Neuronal stem cell (in vitro differentiated cells): ENCODE results near the gene TRIM62.

ENCODE experiments used
- DNase-seq: peaks from one replicate; pipeline ENCODE4 v3.0.0-alpha.2; 2013; ENCODE audit warnings: low spot score
- H2AFZ ChIP-seq: one replicate; pipeline ENCODE4 v1.6.1; 2013; ENCODE audit warnings: mild to moderate bottlenecking, low read length, inconsistent platforms
- H2AK5ac ChIP-seq: 2 replicates; pipeline ENCODE4 v1.6.1; 2013; ENCODE audit warnings: low read depth, mild to moderate bottlenecking, inconsistent platforms, low read length, moderate library complexity, mixed read lengths
- H2BK120ac ChIP-seq: 2 replicates; pipeline ENCODE4 v1.6.1; 2013; ENCODE audit warnings: low read depth, mild to moderate bottlenecking, inconsistent platforms, low read length, moderate library complexity, mixed read lengths
- H2BK12ac ChIP-seq: one replicate; pipeline ENCODE4 v1.6.1; 2013; ENCODE audit warnings: low read length, inconsistent platforms
- H2BK15ac ChIP-seq: 2 replicates; pipeline ENCODE4 v1.6.1; 2013; ENCODE audit warnings: mild to moderate bottlenecking, low read length, inconsistent platforms, mixed read lengths
- H2BK5ac ChIP-seq: one replicate; pipeline ENCODE4 v1.6.1; 2013; ENCODE audit warnings: inconsistent platforms, mild to moderate bottlenecking, low read length, moderate library complexity
- H3K14ac ChIP-seq: one replicate; pipeline ENCODE4 v1.6.1; 2013; ENCODE audit warnings: low read length, inconsistent platforms
- H3K18ac ChIP-seq: 2 replicates; pipeline ENCODE4 v1.6.1; 2013; ENCODE audit warnings: low read length, inconsistent platforms
- H3K23ac ChIP-seq: 2 replicates; pipeline ENCODE4 v1.6.1; 2013; ENCODE audit warnings: low read depth, mild to moderate bottlenecking, mixed read lengths, low read length, inconsistent platforms; ENCODE audit not compliant: poor library complexity
- H3K27ac ChIP-seq: replicated peaks from 3 replicates; pipeline ENCODE4 v1.5.1; 2013; ENCODE audit warnings: low read length, inconsistent platforms
- H3K27me3 ChIP-seq, 3 experiments: 2 replicates each; pipeline ENCODE4 v1.6.1; 2013; ENCODE audit warnings: low read length in 3 of 3, mild to moderate bottlenecking in 2 of 3, inconsistent platforms in 1 of 3, low read depth in 1 of 3, mixed read lengths in 1 of 3, moderate library complexity in 1 of 3; ENCODE audit not compliant: control insufficient read depth in 3 of 3, insufficient read depth in 3 of 3
- H3K36me3 ChIP-seq, 2 donors: replicated peaks in 1 of 2; 2 replicates each; pipeline ENCODE4 v1.6.1; 2013; ENCODE audit warnings: low read length in 2 of 2; ENCODE audit not compliant: control insufficient read depth in 2 of 2, insufficient read depth in 2 of 2
- H3K4ac ChIP-seq: 2 replicates; pipeline ENCODE4 v1.6.1; 2013; ENCODE audit warnings: inconsistent platforms, mild to moderate bottlenecking, low read length, moderate library complexity
- H3K4me1 ChIP-seq, 2 donors: 1 replicate in 1 of 2; 2 replicates in 1 of 2; pipeline ENCODE4 v1.6.1; 2013; ENCODE audit warnings: low read length in 2 of 2, low read depth in 1 of 2; ENCODE audit not compliant: control insufficient read depth in 2 of 2, insufficient read depth in 1 of 2
- H3K4me2 ChIP-seq: one replicate; pipeline ENCODE4 v1.6.1; 2013; ENCODE audit warnings: mild to moderate bottlenecking, low read length, inconsistent platforms; ENCODE audit not compliant: insufficient read depth, poor library complexity, severe bottlenecking
- H3K4me3 ChIP-seq, 2 donors: 2 replicates each; pipeline ENCODE4 v1.5.1; 2013; ENCODE audit warnings: low read length in 2 of 2, mild to moderate bottlenecking in 2 of 2, inconsistent platforms in 1 of 2, moderate library complexity in 1 of 2
- H3K79me1 ChIP-seq: one replicate; pipeline ENCODE4 v1.6.1; 2013; ENCODE audit warnings: low read depth, mild to moderate bottlenecking, inconsistent platforms, low read length, moderate library complexity
- H3K9ac ChIP-seq: one replicate; pipeline ENCODE4 v1.6.1; 2013; ENCODE audit warnings: mild to moderate bottlenecking, low read depth, low read length, inconsistent platforms; ENCODE audit not compliant: poor library complexity
- H3K9me3 ChIP-seq, 2 donors: replicated peaks in 1 of 2; 2 replicates each; pipeline versions ENCODE3 to v1.6.1; 2013; ENCODE audit warnings: low read length in 2 of 2, mild to moderate bottlenecking in 2 of 2, inconsistent platforms in 1 of 2, low read depth in 1 of 2, mixed read lengths in 1 of 2, moderate library complexity in 1 of 2; ENCODE audit not compliant: control insufficient read depth in 2 of 2, insufficient read depth in 1 of 2
- H4K8ac ChIP-seq: one replicate; pipeline ENCODE4 v1.6.1; 2013; ENCODE audit warnings: low read depth, mild to moderate bottlenecking, inconsistent platforms, low read length, moderate library complexity
- H4K91ac ChIP-seq: one replicate; pipeline ENCODE4 v1.6.1; 2013; ENCODE audit warnings: low read length, low read depth, mild to moderate bottlenecking, inconsistent platforms; ENCODE audit not compliant: poor library complexity
- WGBS, 2 donors: extraction: QIAGEN DNeasy Blood & Tissue Kit; methylation state at CpG; one replicate each; pipeline ENCODE4 v1.1.7; 2013; ENCODE audit warnings: missing lambda C conversion rate in 2 of 2, mixed read lengths in 1 of 2; ENCODE audit not compliant: insufficient read length in 2 of 2, insufficient replicate concordance in 1 of 2; ENCODE audit errors: extremely low coverage in 2 of 2; 5-methylcytosine and 5-hydroxymethylcytosine counted together

Gene TRIM62

DNA sequence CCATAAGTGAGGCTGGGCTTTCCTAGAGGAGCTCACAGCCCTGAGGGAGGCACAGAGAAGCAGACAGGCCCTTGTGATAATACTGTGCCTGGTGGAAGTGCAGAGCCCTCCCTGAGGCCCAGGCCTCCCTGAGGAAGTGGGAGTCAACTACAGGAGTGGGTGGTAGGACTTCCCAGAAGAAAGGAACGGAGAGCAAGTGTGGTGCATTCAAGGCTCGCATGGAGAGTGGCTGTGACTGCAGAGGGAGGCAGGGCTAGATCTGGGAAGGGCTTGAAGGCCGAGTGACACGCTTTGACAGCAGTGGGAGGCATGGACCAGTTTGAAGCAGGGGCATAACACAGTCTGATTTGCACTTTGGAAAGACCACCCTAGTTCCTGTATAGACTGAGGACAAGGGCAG lies 63.6 kb downstream of the TRIM62 start:
- Histone ChIP-seq H3K14ac (no peak overlapping the region), H3K4me2 (no peak overlapping the region), H4K8ac (no peak overlapping the region), H3K9me3 (no peaks in the 10 kb centered on the region), H2AK5ac (no peak overlapping the region), H4K91ac (no peak overlapping the region), H3K4me1 (peaks cover 0 to 3% of the 10 kb centered on the region in 2 donors), H3K27ac (no peak overlapping the region), H3K36me3 (no peaks in the 10 kb centered on the region), H3K18ac (no peak overlapping the region), H3K4me3 (no peak overlapping the region), H2BK120ac (no peak overlapping the region), H3K27me3 (peaks cover 0 to 2% (median 0%) of the 10 kb centered on the region in 3 experiments), H3K79me1 (no peaks in the 10 kb centered on the region), H3K23ac (no peak overlapping the region), H3K9ac (no peak overlapping the region), H2AFZ (no peak overlapping the region), H2BK15ac (no peak overlapping the region), H3K4ac (no peak overlapping the region), H2BK12ac (no peak overlapping the region), H2BK5ac (no peak overlapping the region)
- WGBS, 2 donors: no CpG with 5 or more reads among the region's 4 CpGs
- no peak for DNase-seq

- Histone ChIP-seq H3K18ac (no peak overlapping the region), H2AK5ac (no peak overlapping the region), H3K9me3 (no peaks in the 10 kb centered on the region), H3K27ac (no peak overlapping the region), H4K8ac (no peak overlapping the region), H3K23ac (no peak overlapping the region), H3K4me3 (no peak overlapping the region), H2BK12ac (no peak overlapping the region), H3K14ac (no peak overlapping the region), H3K4me2 (no peak overlapping the region), H2BK120ac (no peak overlapping the region), H3K79me1 (no peaks in the 10 kb centered on the region), H3K36me3 (no peaks in the 10 kb centered on the region), H2AFZ (no peak overlapping the region), H3K27me3 (peaks cover 0 to 1% (median 0%) of the 10 kb centered on the region in 3 experiments), H2BK5ac (no peak overlapping the region), H2BK15ac (no peak overlapping the region), H4K91ac (no peak overlapping the region), H3K9ac (no peak overlapping the region), H3K4ac (no peak overlapping the region), H3K4me1 (peaks cover 0 to 3% of the 10 kb centered on the region in 2 donors)
- WGBS, 2 donors: no CpG with 5 or more reads among the region's 13 CpGs
- no peak for DNase-seq
Observed at GRCh38 chr1:33117440-33118085, 64.3 kb downstream of the TRIM62 start.

DNA sequence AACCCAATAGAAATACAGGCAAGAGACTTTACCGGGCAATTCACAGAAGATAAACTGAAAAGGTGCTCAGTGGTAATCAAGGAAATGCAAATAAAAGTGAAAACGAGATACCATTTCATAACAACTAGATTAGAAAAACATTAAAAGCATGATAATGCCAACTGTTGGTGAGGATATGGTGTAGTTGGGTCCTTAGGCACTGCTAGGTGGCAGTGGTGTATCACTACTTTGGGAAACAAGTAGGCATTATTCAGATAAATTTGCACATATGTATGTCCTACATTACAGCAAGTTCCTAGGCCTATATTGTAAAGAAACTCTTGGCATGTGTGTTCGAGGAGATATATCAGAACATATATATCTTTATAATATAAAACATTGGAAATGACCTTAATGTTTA lies 69.9 kb downstream of the TRIM62 start:
- Histone ChIP-seq H3K18ac (no peak overlapping the region), H3K9ac (no peak overlapping the region), H2BK15ac (no peak overlapping the region), H3K4ac (no peak overlapping the region), H3K36me3 (no peaks in the 10 kb centered on the region), H3K4me1 (no peaks in the 10 kb centered on the region), H3K4me3 (no peak overlapping the region), H3K27me3 (peaks cover 0 to 2% (median 0%) of the 10 kb centered on the region in 3 experiments), H3K27ac (no peak overlapping the region), H4K91ac (no peak overlapping the region), H2BK120ac (no peak overlapping the region), H3K79me1 (no peaks in the 10 kb centered on the region), H2AK5ac (no peak overlapping the region), H2AFZ (no peak overlapping the region), H2BK12ac (no peak overlapping the region), H3K4me2 (no peak overlapping the region), H4K8ac (no peak overlapping the region), H2BK5ac (no peak overlapping the region), H3K9me3 (peaks cover 2 to 17% of the 10 kb centered on the region in 2 donors), H3K23ac (no peak overlapping the region), H3K14ac (no peak overlapping the region)
- no peak for DNase-seq
- no CpG with 5 or more reads among the region's 3 CpGs for WGBS, 2 donors

DNA sequence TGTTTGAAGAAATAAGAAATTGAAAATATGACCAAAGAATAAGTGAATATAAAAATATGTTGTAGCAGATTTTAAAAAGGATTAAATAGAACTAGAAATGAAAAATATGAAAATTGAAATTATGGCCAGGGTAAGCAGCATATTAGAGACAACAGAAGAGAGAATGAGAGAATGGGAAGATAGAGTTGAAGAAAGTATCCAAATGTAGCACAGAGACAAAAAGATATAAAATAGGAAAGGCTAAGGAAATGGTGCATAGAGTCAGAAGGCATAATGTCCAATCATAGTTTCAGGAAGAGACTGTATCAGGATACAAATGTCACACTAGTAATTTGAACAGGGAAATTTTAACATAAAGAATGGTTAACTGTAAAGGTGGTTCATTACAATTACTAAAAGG lies 71.4 kb downstream of the TRIM62 start:
- Histone ChIP-seq H3K36me3 (no peaks in the 10 kb centered on the region), H3K23ac (no peak overlapping the region), H3K9ac (no peak overlapping the region), H2BK15ac (no peak overlapping the region), H4K91ac (no peak overlapping the region), H3K4me2 (no peak overlapping the region), H2AFZ (no peak overlapping the region), H3K18ac (no peak overlapping the region), H3K27ac (no peak overlapping the region), H3K4ac (no peak overlapping the region), H4K8ac (no peak overlapping the region), H2BK5ac (no peak overlapping the region), H2BK120ac (no peak overlapping the region), H3K79me1 (no peaks in the 10 kb centered on the region), H3K9me3 (peaks cover 2 to 27% of the 10 kb centered on the region in 2 donors), H3K4me1 (no peaks in the 10 kb centered on the region), H2AK5ac (no peak overlapping the region), H3K14ac (no peak overlapping the region), H3K27me3 (peaks cover 0 to 2% (median 0%) of the 10 kb centered on the region in 3 experiments), H2BK12ac (no peak overlapping the region), H3K4me3 (no peak overlapping the region)
- DNase-seq: no peak
